Measurements from ENCODE around the gene BCAS3.
"Not testable (repeated sequence)": the region's sequence is repeated elsewhere in the genome, so short reads cannot be mapped to it uniquely, and the experiment has no call there.

BCAS3 gene

DNA sequence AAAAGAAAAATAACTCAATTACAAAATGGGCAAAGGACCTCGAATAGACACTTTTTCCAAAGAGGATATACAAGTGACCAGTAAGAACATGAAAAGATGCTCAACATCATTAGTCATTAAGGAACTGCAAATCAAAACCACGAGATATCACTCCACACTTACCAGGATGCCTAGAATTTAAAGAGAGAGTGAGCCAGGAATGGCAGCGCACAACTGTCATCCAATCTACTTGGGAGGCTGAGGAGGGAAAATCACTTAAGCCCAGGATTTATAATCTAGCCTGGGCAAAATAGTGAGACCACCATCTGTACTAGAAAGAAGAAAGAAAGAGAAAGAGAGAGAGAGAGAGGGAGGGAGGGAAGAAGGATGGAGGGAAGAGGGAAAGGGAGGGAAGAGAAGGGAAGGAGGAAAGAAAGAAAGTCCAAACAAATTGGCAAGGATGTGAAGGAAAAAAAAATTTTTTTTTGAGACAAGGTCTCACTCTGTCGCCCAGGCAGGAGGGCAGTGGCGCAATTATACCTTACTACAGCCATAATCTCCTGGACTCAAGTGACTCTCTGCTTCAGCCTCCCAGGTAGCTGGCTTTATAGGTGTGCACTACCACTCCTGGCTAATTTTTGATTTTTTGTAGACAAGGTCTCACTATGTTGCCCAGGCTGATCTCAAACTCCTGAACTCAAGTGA is 744.6 kb downstream of the BCAS3 start:
- no peak for DNase-seq (ENCODE audit: low read depth in 2 of 2)

DNA sequence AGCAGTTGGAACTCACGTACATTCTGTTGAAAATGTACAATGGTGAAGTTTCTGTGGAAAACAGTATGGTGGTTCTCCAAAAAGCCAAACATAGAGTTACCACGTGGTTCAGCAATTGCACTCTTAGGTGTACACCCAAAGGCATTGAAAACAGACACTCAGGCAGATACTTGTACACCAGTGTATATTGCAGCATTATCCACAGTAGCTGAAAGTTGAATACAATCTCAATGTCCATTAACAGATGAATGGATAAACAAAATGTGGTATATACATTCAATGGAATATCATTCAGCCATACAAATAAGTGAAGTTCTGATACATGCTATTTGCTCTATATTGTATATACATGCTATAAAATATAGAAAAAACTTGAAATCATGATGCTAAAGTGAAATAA is 745.2 kb downstream of the BCAS3 start:
- DNase-seq (ENCODE audit: low read depth in 2 of 2) = no peak

DNA sequence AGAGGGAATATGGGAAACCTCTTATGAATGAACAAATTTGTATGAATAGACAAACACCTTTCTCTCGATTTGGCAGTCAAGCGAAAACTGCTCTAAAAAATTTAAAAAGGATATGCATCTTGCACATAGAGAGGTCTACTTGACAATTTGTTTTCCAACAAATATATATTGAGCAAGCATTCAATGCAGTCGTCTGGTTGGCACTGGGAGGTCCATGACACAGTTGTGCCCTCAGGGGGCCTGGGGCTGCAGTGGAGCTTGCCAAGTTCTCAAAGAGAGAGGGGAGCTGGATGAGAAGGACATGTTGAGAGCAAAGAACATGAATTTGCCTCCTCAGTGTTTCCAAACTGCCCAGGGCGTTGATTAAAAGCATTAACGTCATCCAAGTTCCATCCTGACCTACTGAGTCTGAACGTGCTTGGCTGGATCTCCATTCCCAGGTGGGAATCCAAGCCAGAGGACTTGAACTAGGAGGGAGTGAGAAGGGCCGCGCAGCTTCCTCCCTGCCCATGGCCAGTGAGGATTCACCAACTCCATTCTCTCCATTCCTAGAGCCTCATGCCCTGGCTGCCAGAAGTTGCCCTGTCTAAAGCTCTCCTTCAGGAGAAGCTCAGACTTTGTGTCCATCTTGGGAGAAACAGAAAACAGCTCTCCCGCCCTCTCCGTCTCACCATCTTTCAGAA is 746.5 kb downstream of the BCAS3 start:
- no peak for DNase-seq (ENCODE audit: low read depth in 2 of 2)

DNA sequence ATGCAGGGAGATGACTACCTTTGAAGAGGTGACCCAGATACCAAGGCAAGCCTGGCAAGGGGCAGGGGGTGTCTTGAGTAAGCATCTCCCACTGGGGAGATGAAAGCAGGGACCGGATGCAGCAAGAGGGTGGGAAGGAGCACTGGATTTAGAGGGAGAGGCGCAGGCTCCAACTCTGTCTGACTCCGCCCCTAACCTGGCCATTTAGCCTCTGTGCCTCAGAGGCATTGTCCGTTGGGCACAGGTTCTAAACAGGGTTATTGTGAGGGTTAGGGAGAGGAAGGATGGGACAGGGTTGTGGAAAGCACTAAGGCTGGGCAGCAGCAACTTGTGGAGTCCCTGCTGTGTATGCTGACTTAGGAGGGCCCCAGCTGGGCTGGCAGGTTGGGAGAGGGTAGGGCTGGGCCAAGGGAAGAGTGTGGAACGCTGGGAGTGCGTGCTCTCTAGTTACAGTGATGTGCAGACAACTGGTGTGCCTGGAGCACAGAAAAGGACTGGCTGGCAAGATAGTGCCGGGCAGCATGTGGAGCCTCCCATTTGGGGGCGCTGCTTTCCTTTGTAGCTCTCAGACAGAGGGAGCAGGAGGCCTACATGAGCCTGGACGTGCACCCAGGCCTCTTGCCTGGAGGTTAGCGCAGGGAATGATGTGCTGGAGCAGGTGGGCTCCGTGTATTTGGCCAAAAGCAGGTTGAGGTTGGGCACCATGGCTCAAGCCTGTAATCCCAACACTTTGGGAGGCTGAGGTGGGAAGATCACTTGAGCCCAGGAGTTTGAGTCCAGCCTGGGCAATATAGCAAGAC is 748.2 kb downstream of the BCAS3 start:
- no peak for DNase-seq (ENCODE audit: low read depth in 2 of 2)

DNA sequence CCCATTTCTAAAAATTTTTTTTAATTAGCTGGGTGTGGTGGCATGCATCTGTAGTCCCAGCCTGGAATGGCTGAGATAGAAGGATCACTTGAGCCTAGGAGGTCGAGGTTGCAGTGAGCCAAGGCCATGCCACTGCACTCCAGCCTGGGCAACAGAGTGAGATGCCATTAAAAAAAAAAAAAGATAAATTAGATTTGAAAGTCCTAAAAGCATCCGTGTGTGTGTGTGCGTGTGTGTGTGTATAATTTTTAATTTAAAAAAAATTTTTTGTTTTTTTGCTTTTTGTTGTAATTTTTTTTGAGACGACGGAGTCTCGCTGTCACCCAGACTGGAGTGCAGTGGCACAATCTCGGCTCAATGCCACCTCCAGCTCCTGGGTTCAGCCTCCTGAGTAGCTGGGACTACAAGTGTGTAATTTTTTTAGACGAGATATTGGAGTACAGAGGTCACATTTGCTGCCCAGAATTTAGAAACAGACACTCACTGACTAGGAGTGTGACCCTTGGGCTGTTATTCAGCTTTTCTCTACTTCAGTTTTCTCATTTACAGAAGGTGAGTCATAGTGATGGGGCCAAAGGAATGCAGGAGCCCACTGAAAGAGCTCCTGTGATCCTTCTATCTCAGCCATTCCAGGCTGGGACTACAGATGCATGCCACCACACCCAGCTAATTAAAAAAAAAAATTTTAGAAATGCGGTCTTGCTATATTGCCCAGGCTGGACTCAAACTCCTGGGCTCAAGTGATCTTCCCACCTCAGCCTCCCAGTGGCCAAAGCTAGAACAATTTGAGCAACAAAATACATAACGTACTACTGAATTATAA is 749.0 kb downstream of the BCAS3 start:
- no peak for DNase-seq (ENCODE audit: low read depth in 2 of 2)

DNA sequence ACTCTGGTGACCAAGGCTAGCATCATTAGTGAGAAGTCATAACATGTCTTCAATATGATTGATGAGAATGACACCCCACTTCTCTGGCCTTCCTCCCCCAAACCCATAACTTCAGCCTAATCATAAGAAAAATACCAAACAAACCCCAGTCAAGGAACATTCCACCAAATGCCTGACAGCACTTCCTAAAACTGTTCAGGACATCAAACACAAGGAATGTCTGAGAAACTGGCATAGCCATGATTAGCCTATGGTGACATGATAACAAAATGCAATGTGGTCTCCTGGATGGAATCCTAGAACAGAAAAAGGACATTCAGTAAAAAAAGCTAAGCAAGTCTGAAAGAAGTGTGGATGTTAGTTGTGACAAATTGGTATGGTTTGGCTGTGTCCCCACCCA is 749.9 kb downstream of the BCAS3 start:
- DNase-seq (ENCODE audit: low read depth in 2 of 2) = no peak

DNA sequence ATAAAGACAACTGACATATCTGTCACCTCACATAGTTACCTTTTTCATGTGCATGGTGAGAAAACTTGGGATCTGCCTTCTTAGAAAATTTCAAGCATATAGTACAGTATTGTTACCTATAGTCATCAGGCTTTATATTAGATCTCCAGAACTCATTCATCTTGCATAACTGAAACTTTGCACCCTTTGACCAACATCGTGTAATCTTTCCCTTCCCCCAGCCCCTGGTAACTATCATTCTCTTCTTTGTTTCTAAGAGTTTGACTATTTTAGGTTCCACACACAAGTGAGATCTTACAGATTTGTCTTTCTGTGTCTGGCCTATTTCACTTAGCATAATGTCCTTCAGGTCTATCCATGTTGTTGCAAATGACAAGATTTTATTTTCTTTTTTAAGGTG is 751.6 kb downstream of the BCAS3 start:
- no peak for DNase-seq (ENCODE audit: low read depth in 2 of 2)

DNA sequence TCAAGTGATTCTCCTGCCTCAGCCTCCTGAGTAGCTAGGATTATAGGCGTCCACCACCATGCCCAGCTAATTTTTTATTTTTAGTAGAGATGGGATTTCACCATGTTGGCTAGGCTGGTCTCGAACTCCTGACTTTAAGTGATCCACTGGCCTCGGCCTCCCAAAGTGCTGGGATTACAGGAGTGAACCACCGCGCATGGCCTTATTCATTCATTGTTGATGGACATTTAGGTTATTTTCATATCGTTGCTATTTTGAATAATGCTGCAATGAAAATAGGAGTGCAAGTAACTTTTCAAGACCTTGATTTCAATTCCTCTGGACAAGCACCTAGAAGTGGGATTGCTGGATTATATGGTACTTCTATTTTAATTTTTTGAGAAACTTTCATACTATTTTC is 752.2 kb downstream of the BCAS3 start:
- not testable (repeated sequence) for DNase-seq (ENCODE audit: low read depth in 2 of 2)

DNA sequence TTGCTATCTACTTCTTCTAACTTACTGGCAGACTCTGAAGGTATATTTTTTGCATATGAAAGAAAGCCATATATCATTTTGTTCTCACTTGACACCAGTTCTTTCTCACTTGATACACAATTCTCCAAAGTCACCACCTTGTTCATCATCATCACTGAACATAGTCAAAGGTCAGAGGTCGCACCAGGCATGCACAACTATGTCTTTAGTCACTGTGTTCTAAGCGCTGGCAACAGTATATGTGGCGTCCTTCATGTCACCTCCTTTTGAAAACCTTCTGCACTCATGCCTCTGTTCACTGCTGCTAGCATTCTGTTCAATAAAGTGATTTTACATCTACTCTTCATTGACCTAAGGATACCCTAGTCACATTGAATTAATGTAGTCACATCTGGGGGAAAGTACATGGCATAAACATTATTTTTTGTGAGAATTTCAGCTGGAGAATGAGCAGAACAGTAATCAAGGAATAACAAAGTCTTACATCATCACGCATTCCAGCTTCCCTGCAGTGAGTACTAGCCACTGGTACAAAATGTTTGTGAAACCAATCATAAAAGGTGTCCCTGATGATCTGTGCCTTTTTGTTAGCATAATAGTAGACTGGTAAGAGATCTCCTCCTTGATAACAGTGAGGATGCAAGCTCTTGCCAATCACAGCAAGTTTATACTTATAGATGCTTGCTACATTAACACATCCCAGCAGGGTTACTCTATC is 754.1 kb downstream of the BCAS3 start:
- DNase-seq (ENCODE audit: low read depth in 2 of 2) = no peak

DNA sequence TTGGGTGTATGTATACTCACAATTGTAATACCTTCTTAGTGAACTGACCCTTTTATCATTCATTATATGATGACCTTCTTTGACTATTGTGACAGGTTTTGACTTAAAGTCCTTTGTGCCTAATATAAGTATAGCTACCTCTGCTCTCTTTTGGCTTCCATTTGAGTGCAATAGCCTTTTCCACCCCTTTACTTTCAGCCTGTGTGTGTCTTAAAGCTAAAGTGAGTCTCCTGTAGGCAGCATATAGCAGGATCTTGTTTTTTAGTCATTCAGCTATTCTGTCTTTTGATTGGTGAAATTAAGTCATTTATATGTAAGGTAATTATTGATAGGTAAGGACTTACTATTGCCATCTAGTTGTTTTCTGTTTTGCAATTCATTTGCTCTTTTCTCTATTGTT is 758.6 kb downstream of the BCAS3 start:
- DNase-seq (ENCODE audit: low read depth in 2 of 2) = no peak

DNA sequence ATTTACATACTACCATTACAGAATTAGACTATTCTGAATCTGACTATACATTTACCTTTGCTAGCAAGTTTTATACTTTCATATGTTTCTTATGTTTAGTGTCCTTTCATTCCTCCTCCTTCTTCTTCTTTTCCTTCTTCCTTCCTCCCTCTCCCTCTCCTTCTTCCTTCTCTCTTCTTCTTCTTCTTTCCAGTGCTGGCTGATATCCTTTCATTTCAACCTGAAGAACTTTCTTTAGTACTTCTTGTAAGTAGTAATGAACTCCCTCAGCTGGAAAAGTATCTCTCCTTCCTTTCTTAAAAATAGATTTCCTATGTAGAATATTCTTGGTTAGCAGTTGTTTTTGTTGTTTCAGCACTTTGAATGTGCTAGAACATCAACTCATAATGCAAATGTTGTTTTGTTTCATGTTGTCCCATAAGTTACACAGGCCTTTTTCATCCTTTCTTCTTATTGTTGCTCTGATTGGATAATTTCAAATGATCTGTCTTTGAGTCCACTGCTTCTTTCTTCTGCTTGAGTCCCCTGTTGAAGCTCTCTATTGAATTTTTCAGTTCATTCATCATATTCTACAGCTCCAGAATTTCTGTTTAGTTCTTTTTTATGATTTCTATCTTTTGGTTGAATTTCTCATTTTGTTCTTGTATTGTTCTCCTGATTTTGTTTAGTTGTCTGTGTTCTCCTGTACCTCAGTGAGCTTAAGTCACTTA is 759.5 kb downstream of the BCAS3 start:
- DNase-seq (ENCODE audit: low read depth in 2 of 2) = no peak

DNA sequence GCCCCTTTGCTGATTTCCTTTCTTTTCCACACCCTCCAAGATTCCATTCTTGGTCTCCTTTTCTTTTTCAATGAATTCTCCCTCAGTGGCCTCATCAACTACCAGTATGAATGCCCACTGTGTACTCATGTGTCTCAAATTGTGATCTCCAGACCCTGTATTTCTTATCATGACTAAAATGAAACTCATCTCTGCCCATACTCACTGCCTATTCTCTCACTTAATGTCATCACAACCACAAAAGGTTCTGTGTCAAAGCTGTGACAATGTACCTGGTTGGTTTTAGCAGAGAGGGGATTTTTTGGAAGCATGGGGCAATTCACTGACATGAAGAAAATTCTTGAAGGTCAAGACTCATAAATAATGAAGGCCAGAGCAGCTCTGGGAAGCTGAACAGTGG is 763.0 kb downstream of the BCAS3 start:
- DNase-seq (ENCODE audit: low read depth in 2 of 2) = no peak

DNA sequence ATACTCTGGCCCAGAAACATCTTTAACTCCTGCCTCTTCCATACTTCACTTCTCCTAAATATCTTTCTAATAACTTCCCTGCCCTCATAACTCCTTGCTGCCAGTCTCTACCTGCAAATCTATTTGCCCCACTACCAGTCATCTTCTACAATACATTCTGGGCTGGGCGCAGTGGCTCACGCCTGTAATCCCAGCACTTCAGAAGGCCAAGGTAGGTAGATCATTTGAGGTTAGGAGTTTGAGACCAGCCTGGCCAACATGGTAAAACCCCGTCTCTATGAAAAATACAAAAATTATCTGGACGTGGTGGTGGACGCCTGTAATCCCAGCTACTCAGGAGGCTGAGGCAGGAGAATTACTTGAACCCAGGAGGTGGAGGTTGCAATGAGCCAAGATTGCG is 763.9 kb downstream of the BCAS3 start:
- not testable (repeated sequence) for DNase-seq (ENCODE audit: low read depth in 2 of 2)

DNA sequence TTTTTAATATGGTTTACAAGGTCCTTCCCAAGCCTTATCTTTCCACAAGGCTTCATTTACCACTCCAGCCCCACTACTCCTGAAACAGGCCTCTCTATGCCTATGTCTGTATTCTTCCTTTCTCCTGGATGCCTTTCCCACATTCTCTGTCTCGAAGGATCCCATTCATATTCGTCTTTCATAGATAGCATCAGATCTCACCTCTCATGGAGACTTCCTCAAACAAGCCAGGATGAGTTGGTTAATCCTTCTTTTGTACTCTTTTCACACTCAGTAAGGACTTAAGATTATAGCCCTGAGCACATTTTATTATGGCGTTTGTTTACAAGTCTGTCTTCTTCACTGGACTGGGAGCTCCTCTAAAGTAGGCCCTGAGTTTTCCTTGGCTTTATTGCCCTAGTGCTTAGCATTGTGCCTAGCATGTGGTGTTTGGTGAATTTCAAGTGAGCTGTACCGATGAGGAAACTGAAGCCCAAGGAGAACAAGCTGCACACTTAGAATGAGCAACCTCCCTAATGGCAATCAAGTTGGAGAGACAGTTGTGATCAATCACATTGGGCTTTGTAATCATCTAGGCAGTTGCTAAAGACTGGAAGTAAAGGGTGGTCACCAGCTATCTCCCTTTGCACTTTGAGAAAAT is 764.6 kb downstream of the BCAS3 start:
- no peak for DNase-seq (ENCODE audit: low read depth in 2 of 2)
